ENCODE results near the gene ABCA4.
A peak's percentile ranks its signal among the peaks of the same experiment; 100 is the strongest.
"Not testable (repeated sequence)": the region's sequence is repeated elsewhere in the genome, so short reads cannot be mapped to it uniquely, and the experiment has no call there.

The ABCA4 gene

DNA sequence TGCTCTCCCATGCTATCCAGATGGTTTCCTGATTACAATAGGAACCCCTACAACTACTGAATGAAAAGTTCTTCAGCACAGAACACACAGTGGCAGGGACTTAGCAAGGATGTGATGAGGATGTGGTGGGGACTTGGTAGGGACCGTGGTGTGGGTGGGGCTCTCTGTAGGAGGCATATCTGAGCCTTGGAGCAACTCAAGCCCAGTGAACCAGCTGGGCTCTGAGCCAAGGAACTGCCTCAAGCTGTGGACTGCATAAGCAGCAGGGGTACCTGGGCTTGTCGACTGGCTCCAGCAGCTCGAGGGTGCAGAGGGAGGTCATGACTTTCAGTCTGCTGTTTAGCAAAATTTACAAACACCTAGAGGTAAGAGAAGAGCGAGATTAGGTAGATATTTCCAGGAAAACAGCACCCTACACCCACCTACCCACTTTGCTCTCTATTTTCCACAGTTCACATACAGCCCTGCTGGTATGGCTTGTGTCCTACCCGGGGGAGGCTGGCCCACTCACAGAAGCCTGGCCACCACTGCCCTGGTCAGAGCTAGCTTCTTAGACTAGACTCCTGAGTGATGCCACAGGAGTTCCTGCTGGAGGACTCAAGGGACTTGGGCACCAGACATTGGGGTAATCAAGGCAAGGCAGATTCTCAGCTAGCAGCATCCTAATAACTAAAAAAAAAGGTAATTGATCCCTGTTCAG, 125.0 kb downstream of the ABCA4 start:
- TF ChIP-seq, protein P1, sequence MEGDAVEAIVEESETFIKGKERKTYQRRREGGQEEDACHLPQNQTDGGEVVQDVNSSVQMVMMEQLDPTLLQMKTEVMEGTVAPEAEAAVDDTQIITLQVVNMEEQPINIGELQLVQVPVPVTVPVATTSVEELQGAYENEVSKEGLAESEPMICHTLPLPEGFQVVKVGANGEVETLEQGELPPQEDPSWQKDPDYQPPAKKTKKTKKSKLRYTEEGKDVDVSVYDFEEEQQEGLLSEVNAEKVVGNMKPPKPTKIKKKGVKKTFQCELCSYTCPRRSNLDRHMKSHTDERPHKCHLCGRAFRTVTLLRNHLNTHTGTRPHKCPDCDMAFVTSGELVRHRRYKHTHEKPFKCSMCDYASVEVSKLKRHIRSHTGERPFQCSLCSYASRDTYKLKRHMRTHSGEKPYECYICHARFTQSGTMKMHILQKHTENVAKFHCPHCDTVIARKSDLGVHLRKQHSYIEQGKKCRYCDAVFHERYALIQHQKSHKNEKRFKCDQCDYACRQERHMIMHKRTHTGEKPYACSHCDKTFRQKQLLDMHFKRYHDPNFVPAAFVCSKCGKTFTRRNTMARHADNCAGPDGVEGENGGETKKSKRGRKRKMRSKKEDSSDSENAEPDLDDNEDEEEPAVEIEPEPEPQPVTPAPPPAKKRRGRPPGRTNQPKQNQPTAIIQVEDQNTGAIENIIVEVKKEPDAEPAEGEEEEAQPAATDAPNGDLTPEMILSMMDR (IDR thresholded peaks at IDR 0.05; ENCODE audit: low read depth, low read length) = no peak
- H3K4me3 ChIP-seq (replicated peaks in 1 of 2; ENCODE audit: low read depth in 2 of 2, low read length in 2 of 2) = no peak overlapping the region
- DNase-seq (ENCODE audit: low read depth in 2 of 2) = peak in 1 of 2 donors; percentile 38

DNA sequence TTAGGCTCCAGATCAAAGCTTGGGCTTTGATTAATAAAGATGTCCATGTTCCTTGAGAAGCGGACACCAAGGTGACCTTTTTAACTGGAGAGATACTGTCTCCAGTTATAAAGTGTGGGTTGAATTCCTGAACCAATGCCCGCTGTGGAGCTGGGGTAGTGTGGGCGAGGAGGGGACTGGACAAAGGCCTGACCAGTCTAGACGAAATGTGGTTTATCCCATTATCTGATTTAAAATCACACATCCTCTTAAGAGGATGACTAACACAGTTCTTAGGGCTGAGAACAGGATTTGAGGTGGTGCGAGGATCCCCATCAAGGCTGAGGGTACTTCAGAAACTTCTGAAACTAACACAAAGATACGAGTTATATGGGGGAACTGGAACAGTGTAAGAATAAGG, 127.2 kb downstream of the ABCA4 start:
- TF ChIP-seq, protein P1 (IDR thresholded peaks at IDR 0.05; ENCODE audit: low read depth, low read length) = no peak
- H3K4me3 ChIP-seq (replicated peaks in 1 of 2; ENCODE audit: low read depth in 2 of 2, low read length in 2 of 2) = no peak overlapping the region
- no peak for DNase-seq (ENCODE audit: low read depth in 2 of 2)

GRCh38 chr1:93992954-93993353, 128.0 kb downstream of the ABCA4 start:
- H3K4me3 ChIP-seq (replicated peaks in 1 of 2; ENCODE audit: low read depth in 2 of 2, low read length in 2 of 2) = no peak overlapping the region
- no peak for DNase-seq (ENCODE audit: low read depth in 2 of 2)
- TF ChIP-seq, protein P1 (IDR thresholded peaks at IDR 0.05; ENCODE audit: low read depth, low read length) = no peak

DNA sequence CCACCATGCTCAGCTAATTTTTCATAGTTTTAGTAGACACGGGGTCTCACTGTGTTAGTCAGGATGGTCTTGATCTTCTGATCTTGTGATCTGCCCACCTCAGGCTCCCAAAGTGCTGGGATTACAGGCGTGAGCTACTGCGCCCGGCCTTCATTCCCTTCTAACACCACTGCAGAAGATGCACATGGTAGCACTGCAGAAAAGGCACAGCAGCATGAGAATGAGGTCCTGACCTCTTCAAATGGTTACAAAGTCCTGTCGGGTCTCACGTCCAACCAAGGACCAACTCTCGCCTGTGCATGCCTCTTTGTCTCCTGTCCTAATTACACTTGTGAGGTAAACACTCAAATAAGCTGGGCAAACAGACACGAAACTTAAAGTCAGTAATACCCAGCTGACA, 128.8 kb downstream of the ABCA4 start:
- no peak overlapping the region for H3K4me3 ChIP-seq (replicated peaks in 1 of 2; ENCODE audit: low read depth in 2 of 2, low read length in 2 of 2)
- TF ChIP-seq, protein P1 (IDR thresholded peaks at IDR 0.05; ENCODE audit: low read depth, low read length) = no peak
- DNase-seq (ENCODE audit: low read depth in 2 of 2) = no peak

GRCh38 chr1:93991271-93991670, 129.7 kb downstream of the ABCA4 start:
- TF ChIP-seq, protein P1 (IDR thresholded peaks at IDR 0.05; ENCODE audit: low read depth, low read length) = no peak
- H3K4me3 ChIP-seq (replicated peaks in 1 of 2; ENCODE audit: low read depth in 2 of 2, low read length in 2 of 2) = no peak overlapping the region
- DNase-seq (ENCODE audit: low read depth in 2 of 2) = no peak

DNA sequence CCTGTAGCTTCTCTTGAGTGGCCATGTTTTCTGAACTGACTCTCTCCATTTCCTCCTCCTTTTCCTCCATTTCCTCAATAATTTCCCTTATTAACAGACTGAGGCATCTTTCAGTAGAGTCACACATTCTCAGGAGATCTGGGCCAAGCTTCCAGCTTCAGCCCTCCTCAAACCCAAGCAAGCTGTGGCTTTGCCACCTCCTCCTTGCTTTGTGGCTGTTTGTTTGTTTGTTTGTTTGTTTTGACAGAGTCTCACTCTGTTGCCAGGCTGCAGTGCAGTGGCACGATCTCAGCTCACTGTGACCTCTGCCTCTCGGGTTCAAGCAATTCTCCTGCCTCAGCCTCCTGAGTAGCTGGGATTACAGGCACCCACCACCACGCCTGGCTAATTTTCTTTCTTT, 130.5 kb downstream of the ABCA4 start:
- DNase-seq (ENCODE audit: low read depth in 2 of 2); H3K4me3 ChIP-seq (replicated peaks in 1 of 2; ENCODE audit: low read depth in 2 of 2, low read length in 2 of 2): not testable (repeated sequence)

GRCh38 chr1:93990010-93990409, 130.9 kb downstream of the ABCA4 start:
- no peak for DNase-seq (ENCODE audit: low read depth in 2 of 2)
- no peak overlapping the region for H3K4me3 ChIP-seq (replicated peaks in 1 of 2; ENCODE audit: low read depth in 2 of 2, low read length in 2 of 2)
- TF ChIP-seq, protein P1 (IDR thresholded peaks at IDR 0.05; ENCODE audit: low read depth, low read length) = no peak

Data from cardiac fibroblast (primary cell).